ENCODE results near the gene PHACTR4.
"Not testable (repeated sequence)": the region's sequence is repeated elsewhere in the genome, so short reads cannot be mapped to it uniquely, and the experiment has no call there.

Gene PHACTR4

DNA sequence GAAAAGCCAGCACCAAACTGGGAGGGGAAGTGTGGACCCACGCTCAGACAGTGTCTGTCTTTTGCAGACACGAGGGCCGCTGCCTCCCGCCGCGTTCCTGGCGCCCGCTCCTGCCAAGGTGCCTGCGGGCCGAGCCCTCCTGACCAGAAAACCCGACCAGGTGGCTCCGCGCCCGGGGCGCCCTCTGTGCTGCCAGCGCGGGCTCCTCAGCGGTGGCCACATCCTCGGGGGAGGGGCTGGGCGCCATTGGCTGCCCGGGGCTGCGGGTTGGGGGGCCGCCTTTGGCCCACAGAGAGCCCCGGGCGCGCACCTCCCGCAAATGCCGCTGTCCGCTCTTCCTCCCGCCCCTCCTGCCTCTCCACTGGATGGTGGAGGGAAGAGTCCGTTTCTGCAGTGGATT, 160.9 kb downstream of the PHACTR4 start:
- no peak for DNase-seq

DNA sequence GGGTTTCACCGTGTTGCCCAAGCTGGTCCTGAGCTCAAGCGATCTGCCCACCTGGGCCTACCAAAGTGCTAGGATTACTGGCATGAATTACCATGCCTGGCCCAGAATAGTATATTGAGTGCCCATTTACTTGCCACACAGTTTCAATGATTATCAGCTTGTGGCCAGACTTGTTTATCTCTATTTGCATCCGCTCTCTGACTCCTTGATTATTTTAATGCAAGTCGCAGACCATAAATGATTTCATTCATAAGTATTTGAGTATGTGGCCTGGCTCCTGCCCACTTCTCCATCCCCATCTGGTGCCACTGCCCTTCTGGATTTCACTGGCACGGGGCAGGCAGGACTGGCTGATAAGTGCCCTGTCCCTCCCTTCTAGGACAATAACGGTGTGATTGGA, 165.1 kb downstream of the PHACTR4 start:
- DNase-seq, result no peak

DNA sequence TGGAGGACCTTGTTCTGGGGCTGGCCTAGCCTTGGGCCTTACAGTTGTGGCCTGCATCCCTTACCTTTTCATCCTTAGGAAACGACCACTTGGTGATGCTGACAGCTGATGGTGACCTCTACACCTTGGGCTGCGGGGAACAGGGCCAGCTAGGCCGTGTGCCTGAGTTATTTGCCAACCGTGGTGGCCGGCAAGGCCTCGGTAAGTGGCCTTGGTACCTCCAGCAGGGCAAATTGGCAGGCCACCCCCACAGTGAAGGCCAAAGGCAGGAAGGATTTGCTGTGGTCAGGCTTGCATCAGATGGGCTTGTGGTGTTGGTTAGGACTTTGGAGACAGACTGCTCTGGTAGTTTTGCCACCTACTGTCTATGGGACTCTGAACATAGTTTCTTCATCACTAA, 165.6 kb downstream of the PHACTR4 start:
- no peak for DNase-seq

DNA sequence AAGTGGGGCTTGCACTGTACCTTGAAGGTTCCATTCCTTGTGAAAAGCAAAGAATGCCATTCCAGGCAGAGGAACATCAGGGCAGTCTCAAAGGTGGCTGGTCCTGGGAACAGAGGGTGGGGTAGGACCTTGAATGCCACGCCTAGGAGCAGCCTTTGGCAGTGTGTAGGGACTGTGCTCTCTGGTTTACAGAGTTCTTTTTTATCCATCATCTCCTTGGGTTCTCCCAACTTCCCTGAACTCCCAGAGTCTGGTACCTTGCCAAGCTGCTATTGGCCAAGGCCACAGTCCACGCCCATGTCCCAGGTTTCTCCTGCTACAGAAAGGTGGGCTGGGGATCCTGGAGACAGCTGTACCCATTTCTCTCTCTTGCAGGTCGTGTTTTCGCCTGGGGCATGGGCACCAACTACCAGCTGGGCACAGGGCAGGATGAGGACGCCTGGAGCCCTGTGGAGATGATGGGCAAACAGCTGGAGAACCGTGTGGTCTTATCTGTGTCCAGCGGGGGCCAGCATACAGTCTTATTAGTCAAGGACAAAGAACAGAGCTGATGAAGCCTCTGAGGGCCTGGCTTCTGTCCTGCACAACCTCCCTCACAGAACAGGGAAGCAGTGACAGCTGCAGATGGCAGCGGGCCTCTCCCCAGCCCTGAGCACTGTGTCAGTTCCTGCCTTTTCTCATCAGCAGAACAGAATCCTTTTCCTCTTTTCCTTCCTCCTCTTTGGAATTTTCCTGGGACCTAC, 168.1 kb downstream of the PHACTR4 start:
- no peak for DNase-seq

DNA sequence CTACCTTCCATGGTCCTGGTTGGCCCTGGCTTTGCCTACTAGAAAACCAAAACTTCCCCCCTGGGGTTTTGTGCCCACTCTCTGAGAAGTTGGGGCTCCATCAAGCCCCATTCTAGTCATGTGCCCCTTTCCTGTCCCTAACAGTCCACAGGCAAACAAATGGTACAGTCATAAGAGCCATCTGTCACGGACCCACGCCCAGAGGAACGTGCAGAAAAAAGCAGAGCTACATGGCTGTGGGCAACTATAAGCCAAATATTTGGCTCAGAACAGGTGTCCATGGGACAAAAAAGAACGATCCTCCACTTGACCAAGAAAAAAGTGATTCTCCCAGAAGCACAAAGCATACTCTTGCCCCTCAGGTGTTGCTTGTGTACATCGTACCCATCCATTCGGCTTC, 168.7 kb downstream of the PHACTR4 start:
- no peak for DNase-seq

DNA sequence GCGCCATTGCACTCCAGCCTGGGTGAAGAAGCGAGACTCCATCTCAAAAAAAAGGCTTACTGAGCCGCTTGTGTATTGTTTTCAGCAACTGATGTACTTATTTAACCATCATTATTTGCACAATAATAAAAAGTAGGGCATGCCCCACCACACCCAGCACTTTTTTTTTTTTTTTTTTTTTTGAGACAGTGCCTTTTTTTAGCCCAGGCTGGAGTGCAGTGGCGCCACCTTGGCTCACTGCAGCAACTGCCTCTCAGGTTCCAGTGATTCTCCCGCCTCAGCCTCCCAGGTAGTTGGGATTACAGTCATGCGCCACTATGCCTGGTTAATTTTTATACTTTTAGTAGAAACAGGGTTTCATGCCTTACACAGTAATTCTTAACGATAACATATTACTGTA, 171.1 kb downstream of the PHACTR4 start:
- no peak for DNase-seq

DNA sequence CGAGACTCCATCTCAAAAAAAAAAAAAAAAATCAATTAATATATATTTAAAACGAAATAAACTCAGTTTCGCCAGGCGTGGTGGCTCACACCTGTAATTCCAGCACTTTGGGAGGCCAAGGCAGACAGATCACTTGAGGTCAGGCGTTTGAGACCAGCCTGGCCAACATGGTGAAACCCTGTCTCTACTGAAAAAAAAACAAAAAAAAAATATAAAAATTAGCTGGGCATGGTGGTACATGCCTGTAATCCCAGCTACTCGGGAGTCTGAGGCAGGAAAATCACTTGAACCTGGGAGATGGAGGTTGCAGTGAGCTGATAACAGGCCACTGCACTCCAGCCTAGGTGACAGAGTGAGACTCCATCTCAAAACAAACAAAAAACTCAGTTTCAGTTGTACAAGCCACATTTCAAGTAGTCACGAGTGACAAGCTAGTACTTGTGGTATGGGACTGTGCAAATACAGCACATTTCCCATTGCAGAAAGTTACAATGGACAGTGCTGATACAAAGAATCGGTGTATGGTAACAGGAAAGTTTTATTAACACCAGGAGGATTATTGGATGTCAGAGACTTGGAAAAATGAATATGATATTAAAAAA, 172.0 kb downstream of the PHACTR4 start:
- not testable (repeated sequence) for DNase-seq

DNA sequence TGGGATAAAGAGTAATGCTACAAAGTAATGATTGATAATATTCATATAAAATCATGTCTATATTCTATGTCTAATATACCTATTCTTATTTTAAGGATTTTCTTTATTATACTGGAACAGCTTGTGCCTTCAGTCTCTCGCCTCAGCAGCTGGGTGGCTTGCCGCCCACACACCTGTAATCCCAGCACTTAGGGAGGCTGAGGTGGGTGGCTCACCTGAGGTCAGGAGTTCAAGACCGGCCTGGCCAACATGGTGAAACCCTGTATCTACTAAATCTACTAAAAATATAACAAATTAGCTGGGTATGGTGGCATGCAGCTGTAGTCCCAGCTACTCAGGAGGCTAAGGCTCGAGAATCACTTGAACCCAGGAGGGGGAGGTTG, 175.7 kb downstream of the PHACTR4 start:
- DNase-seq, result no peak

DNA sequence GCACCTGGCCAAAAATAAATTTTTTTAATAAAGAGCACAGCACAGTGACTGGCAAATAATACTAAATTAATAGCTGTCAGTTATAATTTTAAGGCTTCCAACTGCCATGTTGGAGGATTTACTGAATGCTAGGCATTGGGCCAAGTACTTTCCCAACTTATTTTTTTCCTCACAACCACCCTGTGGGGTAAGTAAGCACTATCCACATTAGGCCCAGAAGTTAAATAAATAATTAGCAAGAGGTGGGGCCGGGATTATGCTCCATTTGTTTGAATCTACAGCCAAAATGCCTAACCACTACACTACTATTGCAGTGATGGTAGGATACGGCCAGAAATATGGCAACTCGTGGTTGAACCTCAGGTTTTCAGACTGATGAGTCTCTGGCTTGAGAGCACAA, 178.8 kb downstream of the PHACTR4 start:
- DNase-seq, result no peak
